ENCODE data around the gene TRPM3.

- no peak for TF ChIP-seq PATZ1 (CRISPR knock-in tag; IDR thresholded peaks at IDR 0.05; ENCODE audit: borderline replicate concordance)
- TF ChIP-seq TOX (CRISPR knock-in tag; IDR thresholded peaks at IDR 0.05; ENCODE audit: borderline replicate concordance), result no peak
- no peak for TF ChIP-seq ZFP30 (CRISPR knock-in tag; IDR thresholded peaks at IDR 0.05)
- TF ChIP-seq PPARA (CRISPR knock-in tag; IDR thresholded peaks at IDR 0.05; ENCODE audit: borderline replicate concordance), result no peak
- TF ChIP-seq SNAI2 (CRISPR knock-in tag; IDR thresholded peaks at IDR 0.05), result no peak
- TF ChIP-seq OSR1 (CRISPR knock-in tag; IDR thresholded peaks at IDR 0.05), result no peak
- TF ChIP-seq, protein P1, sequence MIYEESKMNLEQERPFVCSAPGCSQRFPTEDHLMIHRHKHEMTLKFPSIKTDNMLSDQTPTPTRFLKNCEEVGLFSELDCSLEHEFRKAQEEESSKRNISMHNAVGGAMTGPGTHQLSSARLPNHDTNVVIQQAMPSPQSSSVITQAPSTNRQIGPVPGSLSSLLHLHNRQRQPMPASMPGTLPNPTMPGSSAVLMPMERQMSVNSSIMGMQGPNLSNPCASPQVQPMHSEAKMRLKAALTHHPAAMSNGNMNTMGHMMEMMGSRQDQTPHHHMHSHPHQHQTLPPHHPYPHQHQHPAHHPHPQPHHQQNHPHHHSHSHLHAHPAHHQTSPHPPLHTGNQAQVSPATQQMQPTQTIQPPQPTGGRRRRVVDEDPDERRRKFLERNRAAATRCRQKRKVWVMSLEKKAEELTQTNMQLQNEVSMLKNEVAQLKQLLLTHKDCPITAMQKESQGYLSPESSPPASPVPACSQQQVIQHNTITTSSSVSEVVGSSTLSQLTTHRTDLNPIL (CRISPR knock-in tag; IDR thresholded peaks at IDR 0.05; ENCODE audit: low read depth), result no peak
- TF ChIP-seq RARB (CRISPR knock-in tag; IDR thresholded peaks at IDR 0.05), result no peak
- TF ChIP-seq ZFP3 (CRISPR knock-in tag; IDR thresholded peaks at IDR 0.05), result no peak
- no peak for TF ChIP-seq ZC3H10 (CRISPR knock-in tag; IDR thresholded peaks at IDR 0.05)
- TF ChIP-seq ZNF8 (CRISPR knock-in tag; IDR thresholded peaks at IDR 0.05), result no peak
- no peak for TF ChIP-seq ARNTL (CRISPR knock-in tag; IDR thresholded peaks at IDR 0.05; ENCODE audit: borderline replicate concordance, low read depth)
Measured at GRCh38 chr9:71145179-71145578, 23.8 kb upstream of the TRPM3 start.

Measured in SK-N-SH treated with all-trans-retinoic acid at 6 μM for 48 hours (cell line).